Rectal smooth muscle tissue (tissue), 1 donor: Measurements from ENCODE around the gene USP9X.
"Not testable (repeated sequence)": the region's sequence is repeated elsewhere in the genome, so short reads cannot be mapped to it uniquely, and the experiment has no call there.

Experiments
- H3K27ac ChIP-seq: one replicate; pipeline ENCODE4 v1.7.0; 2013; ENCODE audit warnings: low read depth, low read length, inconsistent platforms
- H3K27me3 ChIP-seq: one replicate; pipeline ENCODE4 v1.7.0; 2013; ENCODE audit warnings: low read length; ENCODE audit not compliant: control insufficient read depth, insufficient read depth
- H3K36me3 ChIP-seq: one replicate; pipeline ENCODE4 v1.7.0; 2013; ENCODE audit warnings: low read length; ENCODE audit not compliant: control insufficient read depth, insufficient read depth
- H3K4me1 ChIP-seq: one replicate; pipeline ENCODE4 v1.7.0; 2013; ENCODE audit warnings: low read length; ENCODE audit not compliant: control insufficient read depth, insufficient read depth
- H3K4me3 ChIP-seq: one replicate; pipeline ENCODE4 v1.7.0; 2013; ENCODE audit warnings: low read length
- H3K9ac ChIP-seq: one replicate; pipeline ENCODE4 v1.7.0; 2013; ENCODE audit warnings: low read length

USP9X gene

GRCh38 chrX:41092776-41093175, 7.5 kb downstream of the USP9X start:
- no peak overlapping the region for H3K4me3 ChIP-seq
- H3K9ac ChIP-seq, result no peak overlapping the region
- no peaks in the 10 kb centered on the region for H3K27me3 ChIP-seq
- no peaks in the 10 kb centered on the region for H3K36me3 ChIP-seq
- H3K27ac ChIP-seq, result no peak overlapping the region
- no peaks in the 10 kb centered on the region for H3K4me1 ChIP-seq

- Histone ChIP-seq H3K27me3 (no peaks in the 10 kb centered on the region), H3K9ac (no peak overlapping the region), H3K4me1 (no peaks in the 10 kb centered on the region), H3K36me3 (no peaks in the 10 kb centered on the region), H3K4me3 (no peak overlapping the region), H3K27ac (no peak overlapping the region)
Measured at GRCh38 chrX:41095174-41095573, 9.9 kb downstream of the USP9X start.

DNA sequence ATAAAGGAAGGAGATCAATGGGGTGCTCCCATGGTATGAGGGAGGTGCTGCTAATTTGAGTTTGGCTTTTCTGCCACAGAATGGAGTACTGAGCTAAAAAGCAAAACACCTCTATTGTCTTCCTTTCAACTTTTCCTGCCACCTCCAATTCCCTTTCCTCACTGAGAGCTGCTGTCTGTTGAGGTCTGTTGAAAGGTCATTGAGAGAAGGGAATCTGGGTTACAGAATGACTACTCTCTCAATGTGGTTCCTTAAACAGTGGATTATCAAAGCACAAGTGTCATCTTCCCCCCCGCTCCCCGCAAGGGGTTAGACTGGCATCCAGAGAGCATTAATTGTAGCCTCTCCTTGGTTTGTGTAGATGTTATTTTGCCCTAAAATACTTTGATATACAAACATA, 10.7 kb downstream of the USP9X start:
- no peak overlapping the region for H3K9ac ChIP-seq
- no peak overlapping the region for H3K27ac ChIP-seq
- H3K4me1 ChIP-seq, result no peaks in the 10 kb centered on the region
- no peaks in the 10 kb centered on the region for H3K36me3 ChIP-seq
- H3K4me3 ChIP-seq, result no peak overlapping the region
- no peaks in the 10 kb centered on the region for H3K27me3 ChIP-seq

DNA sequence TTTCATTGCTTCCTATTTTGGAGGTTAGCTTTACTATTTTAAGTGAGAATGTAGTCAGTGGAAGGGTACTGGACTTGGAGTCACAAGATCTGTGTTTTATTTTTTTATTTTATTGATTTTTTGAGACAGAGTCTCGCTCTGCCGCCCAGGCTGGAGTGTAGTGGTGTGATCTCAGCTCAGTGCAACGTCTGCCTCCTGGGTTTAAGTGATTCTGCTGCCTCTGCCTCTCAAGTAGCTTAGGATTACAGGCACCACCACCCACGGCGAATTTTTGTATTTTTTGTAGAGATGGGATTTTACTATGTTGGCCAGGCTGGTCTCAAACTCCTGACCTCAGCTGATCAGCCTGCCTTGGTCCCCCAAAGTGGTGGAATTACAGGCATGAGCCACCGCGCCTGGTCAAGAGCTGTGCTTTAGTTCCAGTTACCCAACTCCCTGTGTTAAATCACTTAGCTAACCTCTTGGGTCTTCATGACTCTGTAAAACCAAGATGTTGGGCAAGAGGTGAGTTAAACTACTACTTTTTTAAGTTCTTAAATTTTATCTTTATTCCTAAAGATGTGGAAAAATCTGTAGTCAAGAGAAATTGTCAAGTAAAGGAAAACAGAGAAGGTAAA, 11.2 kb downstream of the USP9X start:
- no peaks in the 10 kb centered on the region for H3K4me1 ChIP-seq

DNA sequence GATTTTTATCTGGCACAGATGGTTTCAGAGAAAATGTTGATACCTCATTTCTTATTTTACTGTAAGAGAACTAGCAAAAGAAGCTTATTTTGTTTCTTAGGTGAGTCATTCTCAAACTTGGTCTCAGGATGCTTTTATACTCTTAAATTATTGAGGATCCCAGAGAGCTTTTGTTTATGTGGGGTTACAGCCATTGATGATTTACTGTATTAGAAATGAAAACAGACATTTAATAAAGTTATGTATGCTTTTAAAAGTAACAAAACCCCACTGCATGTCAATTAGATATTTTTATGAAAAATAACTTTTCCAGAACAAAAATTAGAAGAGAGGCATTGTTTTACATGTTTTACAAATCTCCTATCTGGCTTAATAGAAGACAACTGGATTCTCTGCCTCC, 12.1 kb downstream of the USP9X start:
- H3K9ac ChIP-seq, result no peak overlapping the region
- H3K4me3 ChIP-seq, result no peak overlapping the region
- no peaks in the 10 kb centered on the region for H3K4me1 ChIP-seq
- H3K27me3 ChIP-seq, result no peaks in the 10 kb centered on the region
- no peaks in the 10 kb centered on the region for H3K36me3 ChIP-seq
- no peak overlapping the region for H3K27ac ChIP-seq

More for the DNA sequence above, 11.2 kb downstream of the USP9X start:
- H3K36me3 ChIP-seq, result no peaks in the 10 kb centered on the region
- H3K27ac ChIP-seq, result no peak overlapping the region
- H3K9ac ChIP-seq, result no peak overlapping the region
- H3K4me3 ChIP-seq, result no peak overlapping the region
- no peaks in the 10 kb centered on the region for H3K27me3 ChIP-seq

- H3K4me1 ChIP-seq, result no peaks in the 10 kb centered on the region
- H3K27ac ChIP-seq, result no peak overlapping the region
- no peaks in the 10 kb centered on the region for H3K36me3 ChIP-seq
- no peak overlapping the region for H3K4me3 ChIP-seq
- no peaks in the 10 kb centered on the region for H3K27me3 ChIP-seq
- H3K9ac ChIP-seq, result no peak overlapping the region
Measured at GRCh38 chrX:41100200-41100599, 15.0 kb downstream of the USP9X start.

- Histone ChIP-seq H3K27ac (no peak overlapping the region), H3K36me3 (no peaks in the 10 kb centered on the region), H3K27me3 (no peaks in the 10 kb centered on the region), H3K4me1 (no peaks in the 10 kb centered on the region), H3K4me3 (no peak overlapping the region), H3K9ac (no peak overlapping the region)
Measured at GRCh38 chrX:41100819-41101218, 15.6 kb downstream of the USP9X start.

- Histone ChIP-seq H3K9ac (no peak overlapping the region), H3K4me3 (no peak overlapping the region), H3K4me1 (no peaks in the 10 kb centered on the region), H3K27ac (no peak overlapping the region), H3K27me3 (no peaks in the 10 kb centered on the region), H3K36me3 (no peaks in the 10 kb centered on the region)
Measured at GRCh38 chrX:41105005-41105404, 19.8 kb downstream of the USP9X start.

GRCh38 chrX:41106257-41106656, 21.0 kb downstream of the USP9X start:
- not testable (repeated sequence) for H3K27me3 ChIP-seq, H3K9ac ChIP-seq, H3K27ac ChIP-seq, H3K36me3 ChIP-seq, H3K4me3 ChIP-seq, H3K4me1 ChIP-seq

GRCh38 chrX:41108007-41108406, 22.8 kb downstream of the USP9X start:
- Histone ChIP-seq H3K27ac (no peak overlapping the region), H3K36me3 (no peaks in the 10 kb centered on the region), H3K4me3 (no peak overlapping the region), H3K4me1 (no peaks in the 10 kb centered on the region), H3K9ac (no peak overlapping the region), H3K27me3 (no peaks in the 10 kb centered on the region)

DNA sequence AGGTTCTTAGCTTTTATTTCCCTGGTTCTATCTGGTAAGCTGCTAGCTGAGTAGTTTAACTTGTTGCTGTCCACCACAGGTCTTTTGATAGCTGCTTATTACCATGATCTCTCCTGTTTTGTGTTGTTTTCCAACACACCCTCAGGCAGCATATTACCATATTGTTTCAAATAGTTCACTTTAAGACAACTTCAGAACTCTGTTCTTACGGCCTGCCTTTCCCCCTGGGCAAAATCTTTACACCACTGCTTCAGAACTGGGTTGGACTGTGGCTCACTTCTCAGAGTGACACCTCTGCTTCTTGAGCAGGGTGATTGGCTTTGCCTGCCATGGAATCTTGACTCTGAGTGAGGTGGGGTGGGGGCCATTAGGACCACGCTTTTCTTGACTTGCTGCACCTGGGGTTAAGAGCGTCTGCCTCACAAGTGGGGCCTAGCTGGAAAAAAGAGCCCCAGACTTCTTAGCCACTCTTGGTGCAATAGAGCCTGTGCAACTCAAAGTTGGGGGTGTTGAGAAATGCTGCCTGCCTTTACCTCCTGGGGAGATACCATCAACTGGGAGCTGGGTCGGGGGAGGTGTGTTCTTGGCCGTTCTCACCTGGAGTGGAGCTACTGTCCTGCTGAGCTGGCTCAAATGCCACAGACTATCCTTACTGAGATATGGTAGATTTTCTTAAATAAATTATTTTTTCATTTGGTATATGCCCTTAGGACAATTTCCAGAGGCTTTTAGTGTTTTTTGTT, 23.4 kb downstream of the USP9X start:
- no peaks in the 10 kb centered on the region for H3K27me3 ChIP-seq
- H3K4me1 ChIP-seq, result no peaks in the 10 kb centered on the region
- no peak overlapping the region for H3K4me3 ChIP-seq
- H3K36me3 ChIP-seq, result no peaks in the 10 kb centered on the region
- H3K27ac ChIP-seq, result no peak overlapping the region
- no peak overlapping the region for H3K9ac ChIP-seq

DNA sequence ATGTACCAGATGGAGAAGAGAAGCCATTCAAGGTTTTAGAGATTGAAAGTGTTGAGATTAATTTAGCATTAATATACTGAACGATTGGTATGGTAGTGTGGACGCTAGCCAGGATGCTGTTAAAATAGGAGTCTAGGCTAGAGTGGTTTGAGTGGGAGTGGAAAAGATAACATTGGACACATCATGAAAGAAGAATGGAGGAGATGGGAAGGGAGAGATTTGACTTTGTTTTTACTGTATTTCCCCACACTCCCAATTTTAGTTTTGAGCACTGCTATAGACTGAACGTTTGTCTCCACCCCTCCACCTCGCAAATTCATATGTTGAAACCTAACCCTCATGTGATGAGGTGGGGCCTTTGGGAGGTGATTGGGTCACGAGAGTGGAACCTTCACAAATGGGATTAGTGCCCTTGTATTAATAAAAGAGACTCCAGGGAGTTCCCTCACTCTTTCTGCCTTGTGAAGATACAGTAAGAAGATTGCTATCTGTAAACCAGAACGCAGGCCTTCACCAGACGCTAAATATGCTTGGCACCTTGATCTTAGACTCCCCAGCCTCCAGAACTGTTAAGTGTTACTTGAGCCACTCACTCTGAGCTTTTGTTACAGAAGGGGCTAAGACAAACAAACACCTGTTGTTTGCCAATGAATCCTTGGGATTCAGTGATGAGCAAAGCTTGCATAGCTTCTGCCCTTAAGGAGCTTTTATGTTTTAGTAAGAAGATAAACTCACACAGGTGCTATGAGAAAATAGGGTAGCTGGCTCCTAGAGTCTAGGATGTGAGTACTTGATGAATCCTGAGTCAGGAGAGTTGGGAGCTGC, 25.8 kb downstream of the USP9X start:
- Histone ChIP-seq H3K4me1 (no peaks in the 10 kb centered on the region), H3K9ac (no peak overlapping the region), H3K36me3 (no peaks in the 10 kb centered on the region), H3K4me3 (no peak overlapping the region), H3K27ac (no peak overlapping the region), H3K27me3 (no peaks in the 10 kb centered on the region)
